HEK293T (cell line): ENCODE measurements around the gene TNIP1.

ENCODE experiments used
- CTCF ChIA-PET: fragments of 350-600 bp; formaldehyde crosslinking; extraction: SDS; loops from one replicate; lab custom pipeline; 2021; ENCODE audit warnings: antibody characterized with exemption, inconsistent platforms; lab: Yijun Ruan, JAX
- POLR2A ChIA-PET: fragments of 350-600 bp; formaldehyde crosslinking; extraction: SDS; loops from one replicate; lab custom pipeline; 2020; ENCODE audit warnings: antibody characterized with exemption, inconsistent platforms; lab: Yijun Ruan, JAX
- DNase-seq: peaks from one replicate; pipeline ENCODE4 v3.0.0; 2012; ENCODE audit warnings: mixed read lengths; ENCODE audit errors: extremely low spot score
- ARNT ChIP-seq: fragments of 450-650 bp; IDR thresholded peaks from 2 replicates; pipeline ENCODE4 v1.6.1; 2017; ENCODE audit warnings: mild to moderate bottlenecking
- BHLHE40 ChIP-seq: fragments of 450-650 bp; IDR thresholded peaks from 2 replicates; pipeline ENCODE4 v1.6.1; 2016; ENCODE audit warnings: mild to moderate bottlenecking, moderate library complexity, borderline replicate concordance
- CTBP1 ChIP-seq: fragments of 450-650 bp; IDR thresholded peaks from 2 replicates; pipeline ENCODE4 v1.6.1; 2016; ENCODE audit warnings: borderline replicate concordance
- ELF4 ChIP-seq: fragments of 450-650 bp; IDR thresholded peaks from 2 replicates; pipeline ENCODE4 v1.6.1; 2017; ENCODE audit warnings: antibody characterized with exemption
- FOXA1 ChIP-seq: fragments of 450-650 bp; IDR thresholded peaks from 2 replicates; pipeline ENCODE4 v1.6.1; 2016; ENCODE audit warnings: mild to moderate bottlenecking
- FOXK2 ChIP-seq: fragments of 450-650 bp; IDR thresholded peaks from 2 replicates; pipeline ENCODE4 v1.6.1; 2016; ENCODE audit warnings: mild to moderate bottlenecking
- FOXM1 ChIP-seq: fragments of 450-650 bp; IDR thresholded peaks from 2 replicates; pipeline ENCODE4 v1.6.1; 2017; ENCODE audit warnings: mild to moderate bottlenecking, borderline replicate concordance
- HDGF ChIP-seq: fragments of 450-650 bp; IDR thresholded peaks from 2 replicates; pipeline ENCODE4 v1.6.1; 2017; ENCODE audit warnings: antibody characterized with exemption, borderline replicate concordance
- L3MBTL2 ChIP-seq: fragments of 450-650 bp; conservative IDR thresholded peaks from 2 replicates; pipeline ENCODE4 v1.6.1; 2016; ENCODE audit warnings: mild to moderate bottlenecking
- LEF1 ChIP-seq: fragments of 450-650 bp; IDR thresholded peaks from 2 replicates; pipeline ENCODE4 v1.6.1; 2017; ENCODE audit warnings: mild to moderate bottlenecking, borderline replicate concordance
- NFRKB ChIP-seq: fragments of 450-650 bp; IDR thresholded peaks from 2 replicates; pipeline ENCODE4 v1.6.1; 2016; ENCODE audit warnings: mild to moderate bottlenecking, moderate library complexity
- PKNOX1 ChIP-seq: fragments of 450-650 bp; IDR thresholded peaks from 2 replicates; pipeline ENCODE4 v1.6.1; 2016
- SP1 ChIP-seq: fragments of 450-650 bp; IDR thresholded peaks from 2 replicates; pipeline ENCODE4 v1.6.1; 2017
- SUZ12 ChIP-seq: fragments of 450-650 bp; IDR thresholded peaks from 2 replicates; pipeline ENCODE4 v1.6.1; 2016; ENCODE audit warnings: mild to moderate bottlenecking
- TARDBP ChIP-seq: fragments of 450-650 bp; IDR thresholded peaks from 2 replicates; pipeline ENCODE4 v1.6.1; 2016
- ZNF384 ChIP-seq: fragments of 450-650 bp; IDR thresholded peaks from 2 replicates; pipeline ENCODE4 v1.6.1; 2016

The TNIP1 gene

GRCh38 chr5:151023651-151024050 lies 57.2 kb downstream of the TNIP1 start:
- DNase-seq: no peak
- no peak for TF ChIP-seq NFRKB
- TF ChIP-seq ARNT: no peak
- no peak for TF ChIP-seq FOXM1
- TF ChIP-seq ZNF384: no peak
- no peak for TF ChIP-seq FOXA1
- no peak for TF ChIP-seq LEF1
- TF ChIP-seq FOXK2: no peak
- POLR2A ChIA-PET: no interaction called here
- CTCF ChIA-PET: no interaction called here

GRCh38 chr5:151023047-151023615 lies 57.7 kb downstream of the TNIP1 start:
- TF ChIP-seq ELF4: no peak
- DNase-seq: no peak
- ChIA-PET CTCF (no interaction called here), POLR2A (no interaction called here)

- POLR2A ChIA-PET: no interaction called here
- no peak for DNase-seq
- TF ChIP-seq LEF1 (no peak), CTBP1 (no peak), PKNOX1 (no peak), TARDBP (no peak), ELF4 (no peak), ZNF384 (no peak), SP1 (no peak), FOXK2 (no peak), FOXM1 (no peak), ARNT (no peak), HDGF (no peak), FOXA1 (no peak), L3MBTL2 (no peak), BHLHE40 (no peak), NFRKB (no peak), SUZ12 (no peak)
- CTCF ChIA-PET: interaction anchor here (0.6 kb wide), 1 partner anchor 206 kb away, joined by 5 read pairs; no protein-coding TSS in a partner anchor
Observed at GRCh38 chr5:151022511-151023018, 58.3 kb downstream of the TNIP1 start.

GRCh38 chr5:151021746-151022145 lies 59.1 kb downstream of the TNIP1 start:
- no peak for DNase-seq
- ChIA-PET POLR2A (no interaction called here), CTCF (no interaction called here)
- TF ChIP-seq ZNF384: no peak
- TF ChIP-seq ELF4: no peak
- TF ChIP-seq HDGF: no peak
- no peak for TF ChIP-seq NFRKB
- TF ChIP-seq FOXM1: no peak
- no peak for TF ChIP-seq SP1
- TF ChIP-seq FOXA1: no peak
- no peak for TF ChIP-seq ARNT
- no peak for TF ChIP-seq CTBP1

GRCh38 chr5:151020304-151021110 lies 60.3 kb downstream of the TNIP1 start, which contains the start of gene GPX3:
TSS of gene GPX3 (plus strand) at chr5:151020591. CDS start at chr5:151020655, 64 bp downstream.
- DNase-seq: peak; percentile 85
- POLR2A ChIA-PET: interaction anchor here (1.2 to 1.4 kb wide), 2 partner anchors 9 to 16 kb away, joined by 3 to 4 read pairs; no protein-coding TSS in a partner anchor
- TF ChIP-seq HDGF: no peak
- peak; percentile 67 for TF ChIP-seq L3MBTL2
- no peak for TF ChIP-seq ARNT
- TF ChIP-seq SP1: no peak
- CTCF ChIA-PET: interaction anchor here (0.6 kb wide), 2 partner anchors 18 to 465 kb away, joined by 3 to 4 read pairs; no protein-coding TSS in a partner anchor

- POLR2A ChIA-PET: interaction anchor here (1.4 kb wide), 1 partner anchor 17 kb away, joined by 3 read pairs; no protein-coding TSS in a partner anchor
- CTCF ChIA-PET: interaction anchor here (0.7 kb wide), 1 partner anchor 12 kb away, joined by 3 read pairs; no protein-coding TSS in a partner anchor
- TF ChIP-seq L3MBTL2: no peak
- no peak for TF ChIP-seq ELF4
- TF ChIP-seq PKNOX1: no peak
- TF ChIP-seq FOXM1: no peak
- TF ChIP-seq ARNT: no peak
- no peak for TF ChIP-seq LEF1
- no peak for TF ChIP-seq NFRKB
- no peak for TF ChIP-seq FOXK2
- TF ChIP-seq CTBP1: no peak
- TF ChIP-seq SP1: no peak
- no peak for TF ChIP-seq HDGF
- TF ChIP-seq FOXA1: no peak
- TF ChIP-seq SUZ12: no peak
- no peak for TF ChIP-seq TARDBP
- DNase-seq: no peak
Observed at GRCh38 chr5:151019331-151019730, 61.5 kb downstream of the TNIP1 start.
